Stimulated activated CD4-positive, alpha-beta T cell treated with anti-CD3 and anti-CD28 coated beads, Interleukin-12 subunit alpha, Interleukin-12 subunit beta, amount 100 ng/mL, for 48 hours (primary cell): ENCODE data around the gene DMRTB1.

Experiments
- DNase-seq, 3 donors: peaks; one replicate each; pipeline ENCODE4 v3.0.0-alpha.2; 2020; ENCODE audit warnings: low read depth in 2 of 3, low spot score in 1 of 3

The DMRTB1 gene

DNA sequence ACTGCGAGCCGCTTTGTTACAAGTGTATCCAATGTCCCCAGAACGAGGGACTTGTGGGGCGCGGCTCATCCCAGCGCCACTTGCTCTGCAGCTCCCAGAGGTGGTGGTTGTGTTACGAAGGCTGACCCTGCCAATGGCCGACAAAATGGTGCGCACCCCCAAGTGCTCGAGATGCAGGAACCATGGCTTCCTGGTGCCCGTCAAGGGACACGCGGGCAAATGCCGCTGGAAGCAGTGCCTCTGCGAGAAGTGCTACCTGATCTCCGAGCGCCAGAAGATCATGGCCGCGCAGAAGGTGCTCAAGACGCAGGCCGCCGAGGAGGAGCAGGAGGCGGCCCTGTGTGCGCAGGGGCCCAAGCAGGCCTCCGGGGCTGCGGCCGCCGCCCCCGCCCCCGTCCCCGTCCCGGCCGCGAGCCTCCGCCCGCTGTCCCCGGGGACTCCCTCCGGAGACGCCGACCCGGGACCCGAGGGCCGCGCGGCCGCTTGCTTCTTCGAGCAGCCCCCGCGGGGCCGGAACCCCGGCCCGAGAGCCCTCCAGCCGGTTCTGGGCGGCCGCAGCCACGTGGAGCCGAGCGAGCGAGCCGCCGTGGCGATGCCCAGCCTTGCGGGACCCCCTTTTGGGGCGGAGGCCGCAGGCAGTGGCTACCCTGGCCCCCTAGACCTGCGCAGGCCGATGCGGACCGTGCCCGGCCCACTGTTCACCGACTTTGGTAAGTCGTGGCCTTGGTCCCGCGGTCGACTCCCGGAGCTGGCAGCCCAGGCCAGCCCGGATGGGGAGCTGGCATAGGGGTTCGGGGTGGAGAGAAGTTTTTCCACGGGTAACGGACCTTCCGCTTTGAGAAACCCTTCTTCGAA is at the start of gene DMRTB1:
DMRTB1 (plus strand) TSS at position 79 of the 855 bp plus-strand sequence; CDS start at position 134, 55 bp downstream.
- DNase-seq: no peak

DNA sequence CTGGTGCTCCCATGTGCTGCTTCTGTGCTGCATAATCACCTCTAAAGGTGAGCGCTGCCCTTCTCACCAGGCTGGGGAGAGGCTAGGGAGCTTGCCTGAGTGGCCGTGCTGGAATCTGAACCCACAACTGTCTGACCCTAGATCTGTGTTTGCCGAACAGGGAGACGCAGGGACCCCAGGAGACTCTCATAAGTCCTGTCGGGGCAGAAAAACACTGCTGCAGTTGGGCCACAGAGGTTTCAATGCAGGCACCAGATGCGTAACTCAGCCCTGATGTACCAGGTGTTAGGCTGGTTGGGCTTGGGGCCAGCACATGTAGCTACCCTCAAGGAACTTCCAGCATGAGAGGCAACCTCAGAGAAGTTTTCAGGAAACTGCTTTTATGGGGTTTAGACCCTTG is 49.5 kb upstream of the DMRTB1 start:
- DNase-seq: no peak

DNA sequence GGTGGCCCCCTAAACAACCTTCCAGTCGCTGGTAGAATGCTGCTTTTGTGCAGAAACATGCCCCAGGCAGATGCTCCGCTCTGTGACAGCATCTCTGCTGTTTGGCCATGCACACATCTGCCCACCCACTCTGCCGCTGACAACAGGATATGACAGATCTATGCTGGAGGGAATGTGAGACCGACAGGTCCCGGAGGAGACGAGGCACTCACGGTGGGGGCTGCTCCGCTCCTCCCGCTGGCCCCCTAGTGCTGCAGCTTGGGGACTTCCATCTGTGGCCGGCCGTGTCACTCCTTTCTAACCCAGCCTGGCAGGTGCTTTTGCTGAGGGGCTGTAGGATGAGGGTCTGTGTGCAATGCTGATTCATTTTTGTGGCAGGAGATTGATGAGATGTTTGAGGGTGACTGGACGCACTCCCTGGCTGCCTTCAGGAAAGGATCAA is 49.1 kb upstream of the DMRTB1 start:
- no peak for DNase-seq

DNA sequence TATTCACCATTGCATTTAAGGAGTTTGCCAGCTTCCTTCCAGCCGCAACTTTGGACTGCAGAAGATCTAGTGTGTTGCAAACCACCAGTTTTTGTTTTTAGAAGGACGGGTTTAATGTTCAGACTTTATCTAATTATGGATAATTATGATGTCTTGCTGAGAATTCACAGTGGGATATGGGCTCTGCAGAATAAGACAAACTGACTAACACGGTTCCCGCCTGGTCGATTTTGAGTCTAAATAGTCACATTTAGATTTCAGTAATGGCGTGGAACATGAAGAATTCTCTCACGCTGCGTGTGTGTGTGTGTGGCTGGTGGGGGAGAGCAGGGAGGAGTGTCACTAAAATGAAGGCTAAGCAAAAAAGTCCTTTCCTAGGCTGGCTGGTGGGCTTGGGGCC is 48.5 kb upstream of the DMRTB1 start:
- no peak for DNase-seq

DNA sequence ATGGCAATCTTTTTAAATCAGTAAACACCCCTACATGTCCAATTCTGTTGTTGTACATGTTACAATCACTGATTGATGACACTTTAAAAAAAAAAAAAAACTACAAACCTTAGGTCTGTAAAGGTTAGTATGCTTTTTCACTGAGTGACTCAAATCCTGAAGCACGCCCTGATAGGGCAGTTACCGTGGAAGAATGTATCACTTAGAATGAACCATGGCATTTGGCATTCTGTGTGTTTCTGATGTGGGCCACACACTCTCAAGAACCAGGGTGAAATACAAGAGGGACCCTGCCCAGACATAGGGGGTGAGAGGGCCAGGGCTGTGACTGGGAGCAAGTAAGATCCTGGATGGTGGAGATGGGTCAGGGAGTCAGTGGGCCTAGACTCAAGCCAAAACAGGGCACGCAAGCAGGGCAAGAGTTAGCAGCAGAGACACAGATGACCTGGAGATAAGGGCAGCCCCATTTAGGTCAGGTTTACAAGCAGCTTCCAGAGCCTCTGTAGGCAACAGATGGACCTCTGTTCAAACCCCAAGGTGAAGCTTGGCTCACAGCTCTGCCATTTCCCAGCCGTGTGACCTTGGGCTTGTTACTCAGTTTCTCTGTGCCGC is 47.6 kb upstream of the DMRTB1 start:
- DNase-seq: peak in 1 of 3 donors; percentile 21

DNA sequence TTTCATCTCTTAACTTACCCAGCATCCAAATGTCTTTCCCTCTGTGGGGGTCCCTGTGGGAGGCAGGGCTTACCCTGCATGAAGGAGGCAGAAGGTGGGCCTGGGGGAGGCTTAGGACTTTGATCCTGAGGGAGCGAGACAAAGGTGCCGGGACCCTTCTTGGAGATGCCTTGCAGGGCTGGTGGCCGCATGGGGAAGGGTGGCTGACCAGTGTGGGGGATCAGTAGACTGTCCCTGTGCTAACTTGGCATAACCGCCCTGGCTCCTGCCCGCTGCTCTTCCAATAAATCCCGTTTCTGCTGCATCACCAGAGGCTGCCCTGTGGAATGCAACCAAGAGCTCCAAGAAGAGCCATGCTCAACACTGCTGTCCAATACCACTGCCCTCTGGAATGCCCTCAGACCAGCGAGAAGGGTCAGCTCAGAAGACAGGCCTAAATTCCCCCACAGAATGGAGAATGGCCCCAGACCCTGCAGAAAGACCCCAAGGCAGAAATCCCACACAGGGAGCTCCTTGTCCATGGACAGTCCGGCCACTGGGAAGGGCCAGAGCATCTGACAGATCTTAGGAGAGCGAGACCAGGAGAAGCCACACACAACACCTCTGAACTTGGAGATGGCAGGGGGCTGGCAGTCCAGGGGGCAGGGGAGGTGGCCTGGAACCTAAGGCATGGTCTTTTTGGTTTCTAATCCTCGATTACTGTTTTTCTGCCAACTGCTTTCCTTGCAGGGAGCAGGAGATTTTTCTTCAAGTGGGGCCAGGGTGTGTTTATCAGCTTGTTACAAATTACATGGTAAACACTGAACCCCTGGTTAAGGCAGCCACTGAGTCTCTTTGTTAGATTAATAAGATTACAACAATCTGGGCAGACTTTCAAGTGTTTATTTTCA is 46.7 kb upstream of the DMRTB1 start:
- DNase-seq: no peak

DNA sequence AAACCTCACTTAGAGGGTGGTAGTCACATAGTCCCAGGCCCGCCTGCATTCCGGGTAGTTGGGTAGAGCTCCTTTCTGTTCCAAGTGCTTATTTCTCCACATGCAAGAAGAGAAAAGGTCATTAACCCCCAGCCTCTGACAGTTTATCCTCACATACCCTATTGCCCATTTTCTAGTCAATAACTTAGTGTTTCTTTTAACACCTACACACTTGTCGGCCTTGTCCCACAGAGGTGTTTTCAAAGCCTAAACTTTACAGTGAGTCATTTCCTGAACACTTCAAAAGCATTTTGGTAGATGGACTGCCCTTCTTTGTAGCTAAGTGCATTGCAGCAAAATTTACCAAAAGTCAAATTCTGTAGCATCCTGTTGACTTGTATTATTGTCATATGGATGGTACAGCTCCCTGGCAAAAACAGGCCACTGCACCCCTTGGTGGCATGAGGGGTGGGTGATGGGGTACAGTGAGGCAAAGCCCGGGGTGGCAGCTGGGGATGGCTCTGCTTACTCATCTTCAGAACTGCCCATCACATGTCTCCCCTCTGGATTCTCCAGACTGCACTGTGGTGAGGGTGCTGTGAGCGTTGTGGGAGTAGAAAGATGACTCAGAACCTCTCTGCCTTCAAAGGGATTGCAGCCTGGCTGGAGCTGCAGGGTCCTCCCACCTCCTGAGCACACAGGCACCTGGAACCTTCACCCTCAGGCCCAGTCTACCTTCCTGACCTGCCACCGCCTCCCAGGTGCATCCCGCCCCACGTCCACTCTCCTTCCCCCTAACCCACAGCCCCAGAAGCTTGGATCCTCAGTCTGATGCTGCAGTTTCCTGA is 45.8 kb upstream of the DMRTB1 start:
- DNase-seq: peak; percentile 56 to 63 (median 58)

DNA sequence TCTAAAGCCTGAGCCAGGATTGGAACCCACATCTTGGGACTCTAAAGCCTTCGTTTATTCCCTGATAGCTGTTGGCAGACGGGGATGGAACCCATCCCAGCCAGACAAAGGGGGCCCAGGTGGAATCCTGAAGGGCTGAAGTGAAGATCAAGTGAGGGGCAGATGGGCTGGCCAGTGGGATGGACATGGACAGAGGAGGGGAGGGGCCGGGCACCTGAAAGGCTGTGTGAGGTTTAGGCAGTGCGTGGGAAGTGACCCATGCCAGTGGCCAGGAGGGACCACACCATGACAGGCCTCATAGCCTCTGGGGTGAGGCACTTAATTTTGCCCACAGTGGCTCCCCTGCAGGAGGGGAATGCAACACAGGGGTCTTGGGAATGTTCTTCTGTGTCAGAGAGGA is 44.6 kb upstream of the DMRTB1 start:
- no peak for DNase-seq

DNA sequence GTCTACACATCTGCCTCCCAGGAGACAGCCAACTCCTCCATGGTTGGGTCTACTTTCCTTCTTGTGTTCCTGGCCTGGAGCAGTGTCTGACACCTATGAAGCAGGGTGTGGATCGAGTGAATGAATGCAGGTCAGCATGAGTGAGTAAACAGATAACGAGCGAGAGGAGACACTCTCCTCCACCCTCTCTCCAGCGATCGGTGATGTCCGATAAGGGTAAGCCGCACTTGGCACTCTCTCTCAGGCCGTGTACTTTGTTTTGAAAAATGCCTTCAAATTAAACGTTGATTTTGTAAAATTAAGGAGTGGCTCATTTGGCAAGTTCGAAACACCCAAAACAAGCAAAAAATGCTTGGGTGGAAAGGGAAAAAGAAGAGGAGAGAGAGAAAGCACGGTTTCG is 43.8 kb upstream of the DMRTB1 start:
- DNase-seq: no peak

DNA sequence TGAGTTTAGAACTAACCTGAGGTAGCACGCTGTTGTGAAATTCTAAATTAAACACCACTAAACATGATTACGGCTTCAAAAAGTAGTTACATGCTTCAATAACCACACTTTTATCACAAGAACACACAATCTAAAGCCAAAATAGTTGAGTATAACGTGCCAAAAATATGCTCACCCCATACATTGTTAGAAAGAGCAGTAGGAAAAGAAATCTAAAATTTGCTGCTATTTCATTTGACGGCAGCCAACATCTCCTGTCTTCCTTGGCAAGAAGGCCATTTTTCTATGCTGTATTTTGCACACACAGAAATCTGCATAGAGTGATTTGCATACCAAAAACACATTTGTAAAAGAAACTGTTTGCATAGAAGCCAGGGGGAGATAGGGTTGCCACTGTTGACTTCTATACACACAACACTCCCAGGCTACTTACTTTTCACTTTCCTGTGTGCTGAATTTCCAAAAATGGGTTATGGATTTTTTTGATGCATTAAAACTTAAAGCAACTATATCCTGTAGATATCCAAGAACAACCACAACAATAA is 42.9 kb upstream of the DMRTB1 start:
- no peak for DNase-seq

DNA sequence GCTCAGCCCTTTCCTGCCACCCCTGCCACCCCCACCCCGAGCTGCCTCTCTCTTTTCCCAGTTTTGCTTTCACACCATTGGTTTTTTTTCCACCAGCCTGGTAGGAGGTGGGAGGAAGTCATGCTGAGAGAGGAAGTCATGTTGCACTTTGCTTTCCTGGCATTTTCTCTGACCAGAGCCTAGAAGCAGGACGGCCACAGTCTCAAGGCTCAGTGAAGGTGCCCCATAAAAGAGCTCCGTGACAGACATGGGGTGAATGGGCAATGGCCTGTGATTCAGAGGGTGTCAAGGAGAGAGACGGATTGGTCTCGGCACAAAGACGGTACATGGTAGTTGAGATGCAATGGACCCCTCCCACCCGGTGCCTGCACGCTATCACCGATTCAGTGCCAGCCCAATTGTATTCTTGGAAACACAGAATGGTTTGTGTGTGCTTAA is 42.1 kb upstream of the DMRTB1 start:
- DNase-seq: no peak

DNA sequence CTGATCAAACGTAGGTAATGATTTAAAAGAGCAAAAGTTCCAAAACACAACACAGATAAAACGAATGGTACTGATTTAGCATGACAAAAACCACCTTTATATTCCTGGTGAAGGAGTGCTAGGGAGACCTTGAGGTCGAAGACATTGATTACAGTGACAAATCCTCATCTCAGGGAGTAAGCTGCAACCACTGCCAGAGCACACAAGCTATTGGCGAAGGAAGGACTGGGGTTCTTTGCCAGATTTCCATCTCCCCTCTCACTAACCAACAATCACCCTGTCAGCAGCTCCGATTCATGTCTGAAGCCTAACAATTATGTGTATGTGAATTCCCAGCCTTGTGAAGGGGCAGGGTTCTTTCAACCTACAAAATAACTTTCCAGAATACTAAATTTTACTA is 40.2 kb upstream of the DMRTB1 start:
- DNase-seq: no peak

DNA sequence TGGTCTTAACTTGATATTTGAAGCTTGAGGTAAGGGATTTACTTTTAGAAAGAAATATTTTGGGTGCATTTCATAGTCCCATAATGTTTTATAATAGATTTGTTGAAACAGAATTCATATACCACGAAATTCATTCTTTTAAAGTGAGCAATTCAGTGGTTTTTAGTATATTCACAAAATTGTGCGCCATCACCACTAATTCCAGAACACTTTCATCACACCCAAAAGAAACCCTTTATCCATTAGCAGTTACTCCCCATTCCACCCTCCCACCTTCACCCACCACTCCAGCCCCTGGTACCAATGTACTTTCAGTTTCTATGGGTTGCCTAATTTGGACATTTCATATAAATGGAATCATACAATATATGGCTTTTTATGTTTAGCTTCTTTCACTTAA is 38.9 kb upstream of the DMRTB1 start:
- DNase-seq: no peak

DNA sequence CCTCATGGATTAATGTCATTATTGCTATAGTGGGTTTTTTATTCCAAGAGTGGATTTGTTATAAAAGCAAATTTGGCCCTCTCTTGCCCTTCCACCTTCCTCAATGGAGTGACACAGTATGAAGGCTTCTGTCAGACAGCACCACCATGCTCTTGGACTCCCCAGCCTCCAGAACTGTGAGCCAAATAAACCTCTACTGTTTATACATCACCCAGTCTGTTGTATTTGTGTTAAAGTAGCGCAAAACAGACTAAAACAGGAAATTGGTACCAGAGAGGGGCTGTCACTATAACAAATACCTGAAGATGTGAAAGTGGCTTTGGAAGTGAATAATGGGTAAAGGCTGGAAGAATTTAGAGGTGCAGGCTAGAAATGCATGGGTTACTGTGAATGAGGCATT is 38.0 kb upstream of the DMRTB1 start:
- DNase-seq: no peak

DNA sequence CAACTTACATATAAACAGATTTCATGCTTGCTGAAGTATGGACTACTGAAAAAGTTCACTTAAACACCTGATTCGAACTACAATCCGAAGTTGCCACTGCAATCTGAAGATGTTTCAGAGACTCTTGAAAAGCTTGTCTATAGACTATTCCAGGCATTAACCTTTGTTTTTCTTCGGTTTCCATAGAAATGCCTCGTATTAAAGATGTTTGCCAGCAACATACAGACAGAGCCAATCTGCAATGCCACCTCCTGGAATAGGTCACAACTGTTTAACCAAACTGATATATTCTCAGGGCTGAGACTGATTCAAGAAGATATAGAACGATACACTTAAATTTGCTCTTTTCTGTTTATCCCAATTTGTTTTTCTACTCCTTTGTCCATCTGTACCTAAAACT is 28.9 kb upstream of the DMRTB1 start:
- no peak for DNase-seq

DNA sequence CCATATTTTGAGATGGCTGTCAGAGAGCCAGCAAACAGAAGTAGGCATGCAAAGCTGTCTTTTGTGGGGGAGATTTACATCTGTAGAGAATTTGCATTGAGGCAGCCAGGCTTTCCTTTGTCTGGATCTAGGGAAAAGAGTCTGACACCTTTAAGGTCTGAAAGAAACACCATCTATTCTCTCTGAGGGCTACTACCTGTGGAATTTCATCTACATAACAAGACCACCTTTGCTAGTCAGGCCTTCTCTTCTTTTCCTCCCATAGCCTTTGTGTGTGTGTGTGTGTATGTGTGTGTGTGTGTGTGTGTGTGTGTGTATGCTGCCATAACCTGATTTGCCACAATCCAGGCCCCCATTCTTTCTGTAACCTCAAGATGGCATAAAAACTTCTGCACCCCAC is 28.4 kb upstream of the DMRTB1 start:
- no peak for DNase-seq

DNA sequence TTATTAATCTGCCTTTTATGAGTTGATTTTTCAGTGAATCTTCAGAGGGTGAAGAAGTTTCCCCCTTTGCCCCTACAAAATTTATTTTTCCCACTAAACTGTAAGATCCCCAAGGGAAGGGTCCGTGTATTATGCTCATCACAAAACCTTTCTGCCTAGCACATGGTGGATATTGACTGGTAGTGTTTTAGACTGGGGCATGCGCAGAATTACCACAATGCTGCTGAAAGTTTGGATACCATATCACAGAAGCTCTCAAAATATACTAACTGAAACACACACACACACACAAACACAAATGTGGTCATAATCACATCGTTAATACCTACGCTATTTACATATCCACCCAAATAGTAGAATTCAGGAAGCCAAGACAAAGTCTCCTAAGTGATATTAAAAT is 28.0 kb upstream of the DMRTB1 start:
- no peak for DNase-seq

DNA sequence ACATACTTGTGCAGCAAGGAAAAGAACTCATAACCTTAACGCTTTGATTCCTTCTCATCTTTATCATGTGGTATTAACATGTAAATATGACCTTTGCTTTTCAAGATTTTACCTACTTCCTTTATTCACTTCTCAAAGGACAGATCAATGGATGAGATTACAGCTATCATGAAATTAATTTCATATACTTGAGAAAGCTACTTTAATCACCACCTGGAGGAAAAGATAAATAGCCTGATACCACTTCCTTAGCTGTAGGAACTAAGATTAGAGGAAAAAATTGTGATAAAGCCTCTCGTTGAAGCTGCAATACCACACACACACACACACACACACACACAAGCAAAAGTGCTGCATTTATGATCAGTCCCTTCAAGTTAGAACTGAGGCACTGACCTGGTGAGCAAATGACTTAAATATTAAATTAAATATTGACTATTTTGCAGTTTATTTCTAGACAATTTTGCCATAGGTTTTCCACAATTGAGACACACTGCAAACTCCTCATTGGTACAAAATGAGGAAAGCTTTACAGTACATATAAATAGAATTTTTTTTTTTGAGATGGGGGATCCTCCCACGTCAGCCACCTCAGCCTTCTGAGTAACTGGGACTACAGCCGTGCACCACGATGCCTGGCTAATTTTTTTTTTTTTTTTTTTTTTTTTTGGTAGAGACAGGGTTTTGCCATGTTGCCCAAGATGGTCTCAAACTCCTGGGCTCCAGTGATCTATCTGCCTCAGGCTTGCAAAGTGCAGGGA is 27.2 kb upstream of the DMRTB1 start:
- no peak for DNase-seq

DNA sequence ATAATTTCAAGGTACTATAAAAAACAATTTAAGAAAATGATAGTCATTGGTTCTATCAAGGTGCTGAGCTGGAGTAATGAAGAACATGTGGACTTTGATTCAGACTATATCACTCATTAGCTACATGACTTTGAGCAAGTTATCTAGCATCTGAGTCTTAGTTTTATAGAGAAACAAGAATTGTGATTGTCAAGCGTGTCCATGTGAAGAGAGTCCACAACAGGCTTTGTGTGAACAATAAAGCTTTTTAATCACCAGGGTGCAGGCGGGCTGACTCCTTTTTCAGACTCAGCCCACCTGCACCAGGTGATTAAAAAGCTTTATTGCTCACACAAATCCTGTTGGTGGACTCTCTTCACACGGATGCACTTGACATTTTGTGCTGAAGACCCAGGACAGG is 26.6 kb upstream of the DMRTB1 start:
- DNase-seq: no peak
